ENCODE data around the gene AIRE. TPM values are rescaled to one million over a fixed set of nuclear protein-coding genes. Genes with fewer than 3 reads are reported as not detected.

Gene AIRE
- polyA plus RNA-seq, 1 donor from 2014 or later, result not detected

GRCh38 chr21:44318489-44319285, 33.0 kb downstream of the AIRE start:
- Histone ChIP-seq H3K79me2 (replicated peaks; ENCODE audit: insufficient read depth, low read length) (no peaks in the 10 kb centered on the region), H3K9ac (ENCODE audit: low read length) (no peak overlapping the region), H3K4me2 (ENCODE audit: low read length) (no peak overlapping the region), H3F3A (ENCODE audit: insufficient read depth, low read length, poor library complexity, severe bottlenecking) (no peaks in the 10 kb centered on the region), H3K4me3 (ENCODE audit: low read length) (no peak overlapping the region), H4K20me1 (ENCODE audit: insufficient read depth) (no peaks in the 10 kb centered on the region), H3K27me3 (ENCODE audit: insufficient read depth, low read depth, low read length) (no peaks in the 10 kb centered on the region), H2AFZ (ENCODE audit: low read depth, low read length) (no peak overlapping the region), H3K9me2 (ENCODE audit: insufficient read depth, low read length) (no peaks in the 10 kb centered on the region), H3K27ac (ENCODE audit: low read length) (no peak overlapping the region), H3K36me3 (ENCODE audit: insufficient read depth, low read length) (no peaks in the 10 kb centered on the region), H3K9me3 (ENCODE audit: low read length) (no peaks in the 10 kb centered on the region)
- TF ChIP-seq CTCF (IDR thresholded peaks at IDR 0.05; ENCODE audit: poor library complexity, severe bottlenecking) (no peak), POLR2AphosphoS5 (IDR thresholded peaks at IDR 0.05) (no peak), RAD21 (conservative IDR thresholded peaks at IDR 0.05) (no peak), MXI1 (conservative IDR thresholded peaks at IDR 0.05; ENCODE audit: poor library complexity, severe bottlenecking) (no peak), EZH2 (IDR thresholded peaks at IDR 0.05; ENCODE audit: borderline replicate concordance, insufficient read depth, low read length, poor library complexity, severe bottlenecking) (no peak), SMC3 (conservative IDR thresholded peaks at IDR 0.05; ENCODE audit: poor library complexity) (no peak), EP300 (conservative IDR thresholded peaks at IDR 0.05; ENCODE audit: poor library complexity, severe bottlenecking) (no peak), TAF1 (IDR thresholded peaks at IDR 0.05; ENCODE audit: low read depth) (no peak)
- TF ChIP-seq, protein P1, sequence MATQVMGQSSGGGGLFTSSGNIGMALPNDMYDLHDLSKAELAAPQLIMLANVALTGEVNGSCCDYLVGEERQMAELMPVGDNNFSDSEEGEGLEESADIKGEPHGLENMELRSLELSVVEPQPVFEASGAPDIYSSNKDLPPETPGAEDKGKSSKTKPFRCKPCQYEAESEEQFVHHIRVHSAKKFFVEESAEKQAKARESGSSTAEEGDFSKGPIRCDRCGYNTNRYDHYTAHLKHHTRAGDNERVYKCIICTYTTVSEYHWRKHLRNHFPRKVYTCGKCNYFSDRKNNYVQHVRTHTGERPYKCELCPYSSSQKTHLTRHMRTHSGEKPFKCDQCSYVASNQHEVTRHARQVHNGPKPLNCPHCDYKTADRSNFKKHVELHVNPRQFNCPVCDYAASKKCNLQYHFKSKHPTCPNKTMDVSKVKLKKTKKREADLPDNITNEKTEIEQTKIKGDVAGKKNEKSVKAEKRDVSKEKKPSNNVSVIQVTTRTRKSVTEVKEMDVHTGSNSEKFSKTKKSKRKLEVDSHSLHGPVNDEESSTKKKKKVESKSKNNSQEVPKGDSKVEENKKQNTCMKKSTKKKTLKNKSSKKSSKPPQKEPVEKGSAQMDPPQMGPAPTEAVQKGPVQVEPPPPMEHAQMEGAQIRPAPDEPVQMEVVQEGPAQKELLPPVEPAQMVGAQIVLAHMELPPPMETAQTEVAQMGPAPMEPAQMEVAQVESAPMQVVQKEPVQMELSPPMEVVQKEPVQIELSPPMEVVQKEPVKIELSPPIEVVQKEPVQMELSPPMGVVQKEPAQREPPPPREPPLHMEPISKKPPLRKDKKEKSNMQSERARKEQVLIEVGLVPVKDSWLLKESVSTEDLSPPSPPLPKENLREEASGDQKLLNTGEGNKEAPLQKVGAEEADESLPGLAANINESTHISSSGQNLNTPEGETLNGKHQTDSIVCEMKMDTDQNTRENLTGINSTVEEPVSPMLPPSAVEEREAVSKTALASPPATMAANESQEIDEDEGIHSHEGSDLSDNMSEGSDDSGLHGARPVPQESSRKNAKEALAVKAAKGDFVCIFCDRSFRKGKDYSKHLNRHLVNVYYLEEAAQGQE (IDR thresholded peaks at IDR 0.05; ENCODE audit: borderline replicate concordance), result no peak

DNA sequence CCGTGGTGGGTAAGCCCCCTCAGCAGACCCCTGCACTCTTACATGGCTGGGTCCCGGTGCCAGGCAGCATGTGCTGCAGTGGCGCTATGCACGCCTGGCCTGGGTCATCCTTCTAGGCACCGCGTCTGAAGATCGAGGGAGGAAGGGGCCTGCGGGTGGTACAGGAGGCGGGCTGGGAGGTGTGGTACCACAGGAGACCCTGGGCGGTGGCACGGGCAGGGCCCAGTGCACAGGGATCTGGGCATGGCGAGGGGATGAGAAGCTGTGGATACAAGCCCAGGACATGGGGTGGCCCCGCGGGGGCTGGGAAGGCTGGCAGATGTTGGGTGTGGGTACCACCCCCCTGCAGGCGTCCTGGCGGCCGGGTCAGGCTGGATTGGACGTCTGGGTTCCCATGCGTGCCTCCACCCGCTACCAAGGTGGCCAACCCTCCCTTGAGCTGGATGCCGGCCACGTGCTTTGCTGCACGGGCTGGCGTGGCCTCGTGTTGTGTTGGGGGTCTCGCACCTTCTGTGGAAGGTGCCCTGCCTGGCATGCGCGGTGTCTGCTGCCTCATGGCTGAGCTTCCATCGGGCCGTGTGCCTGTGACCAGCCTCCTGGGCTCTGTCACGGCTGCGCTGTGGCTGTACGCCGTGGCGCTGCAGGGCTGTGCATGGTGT, 33.9 kb downstream of the AIRE start:
- Histone ChIP-seq H3K9me3 (ENCODE audit: low read length) (no peaks in the 10 kb centered on the region), H3F3A (ENCODE audit: insufficient read depth, low read length, poor library complexity, severe bottlenecking) (no peaks in the 10 kb centered on the region), H3K4me3 (ENCODE audit: low read length) (no peak overlapping the region), H3K27me3 (ENCODE audit: insufficient read depth, low read depth, low read length) (no peaks in the 10 kb centered on the region), H3K36me3 (ENCODE audit: insufficient read depth, low read length) (no peaks in the 10 kb centered on the region), H3K4me2 (ENCODE audit: low read length) (no peak overlapping the region), H3K79me2 (replicated peaks; ENCODE audit: insufficient read depth, low read length) (no peaks in the 10 kb centered on the region), H3K9me2 (ENCODE audit: insufficient read depth, low read length) (no peaks in the 10 kb centered on the region), H3K27ac (ENCODE audit: low read length) (no peak overlapping the region), H4K20me1 (ENCODE audit: insufficient read depth) (no peaks in the 10 kb centered on the region), H3K9ac (ENCODE audit: low read length) (no peak overlapping the region), H2AFZ (ENCODE audit: low read depth, low read length) (no peak overlapping the region)
- TF ChIP-seq, protein P1 (IDR thresholded peaks at IDR 0.05; ENCODE audit: borderline replicate concordance), result no peak
- TF ChIP-seq EZH2 (IDR thresholded peaks at IDR 0.05; ENCODE audit: borderline replicate concordance, insufficient read depth, low read length, poor library complexity, severe bottlenecking) (no peak), RAD21 (conservative IDR thresholded peaks at IDR 0.05) (no peak), SMC3 (conservative IDR thresholded peaks at IDR 0.05; ENCODE audit: poor library complexity) (no peak), TAF1 (IDR thresholded peaks at IDR 0.05; ENCODE audit: low read depth) (no peak)
